K562 (cell line): ENCODE measurements around the gene CFAP157. TPM values are rescaled to one million over a fixed set of nuclear protein-coding genes. Genes with fewer than 3 reads are reported as not detected.

Source experiments
- polyA plus RNA-seq, 8 experiments: library from polyadenylated mRNA; depleted of rRNA in 4 of 8; stranded (reverse) in 5 of 8; unstranded in 3 of 8; fragments of >200 nt; fragmentation: Nextera tagmentation in 2 of 8; fragmentation: Illumina TruSeq in 1 of 8; extraction: Ambion mirVana in 2 of 8; extraction: Trizol in 1 of 8; gene quantifications; 2 replicates each; pipeline versions ENCODE4 v1.2.1 to v1.2.3, GENCODE V29; 2011 to 2014; ENCODE audit warnings: inconsistent platforms in 1 of 8, missing spikeins in 1 of 8
- total RNA-seq, 7 experiments: library from RNA; depleted of rRNA in 6 of 7; stranded (reverse); fragments of >200 nt in 6 of 7; fragmentation: Illumina TruSeq in 2 of 7; extraction: Trizol in 2 of 7; gene quantifications; 2 replicates each; pipeline versions ENCODE4 v1.2.1 to v1.2.3, GENCODE V29; 2011 to 2021; ENCODE audit warnings: low replicate concordance in 1 of 7

CFAP157 gene
- total and polyA plus RNA-seq, 9 of the 15 experiments (the other 6 are each of a cell fraction or from before 2014, with no cell fraction given): 0.03 TPM; not detected in 8

Other genes starting within 250 kb of the CFAP157 start
Only the 7 nearest of the 13 such genes appear.
- gene STXBP1, start 94.7 kb upstream of the CFAP157 start, total RNA-seq (2014; rRNA removed): 9.7 and 14.7 TPM in 2 replicates
- 5.6 and 6.0 TPM in 2 replicates for gene STXBP1, start 94.7 kb upstream of the CFAP157 start, total RNA-seq (2014; rRNA removed; fragmentation: Illumina TruSeq; extraction: Trizol)
- 4.4 and 4.6 TPM in 2 replicates for gene STXBP1, start 94.7 kb upstream of the CFAP157 start, total RNA-seq (2015; rRNA removed; fragmentation: Illumina TruSeq; extraction: Trizol)
- gene STXBP1, start 94.7 kb upstream of the CFAP157 start, total RNA-seq (2021): 32.5 and 35.1 TPM in 2 replicates
- 11.1 and 15.9 TPM in 2 replicates for gene STXBP1, start 94.7 kb upstream of the CFAP157 start, polyA plus RNA-seq (2011; rRNA removed)
- 20.2 and 23.8 TPM in 2 replicates for gene STXBP1, start 94.7 kb upstream of the CFAP157 start, polyA plus RNA-seq (2014; fragmentation: Illumina TruSeq; extraction: Trizol)
- gene STXBP1, start 94.7 kb upstream of the CFAP157 start, polyA plus RNA-seq (2014; fragmentation: Nextera tagmentation; extraction: Ambion mirVana): 1 to 10 TPM; 6.2 to 8.1 TPM
- gene STXBP1, start 94.7 kb upstream of the CFAP157 start, polyA plus RNA-seq (2014; rRNA removed): 10.9 and 12.7 TPM in 2 replicates
- gene PTRH1, start 8.7 kb downstream of the CFAP157 start, total RNA-seq (2014; rRNA removed): 43.1 and 54.3 TPM in 2 replicates
- gene PTRH1, start 8.7 kb downstream of the CFAP157 start, total RNA-seq (2014; rRNA removed; fragmentation: Illumina TruSeq; extraction: Trizol): 1.1 and 1.8 TPM in 2 replicates
- 7.4 and 8.0 TPM in 2 replicates for gene PTRH1, start 8.7 kb downstream of the CFAP157 start, total RNA-seq (2015; rRNA removed; fragmentation: Illumina TruSeq; extraction: Trizol)
- gene PTRH1, start 8.7 kb downstream of the CFAP157 start, total RNA-seq (2021): 21.1 and 21.6 TPM in 2 replicates
- 5.7 and 8.1 TPM in 2 replicates for gene PTRH1, start 8.7 kb downstream of the CFAP157 start, polyA plus RNA-seq (2011; rRNA removed)
- gene PTRH1, start 8.7 kb downstream of the CFAP157 start, polyA plus RNA-seq (2014; fragmentation: Illumina TruSeq; extraction: Trizol): 3.1 and 6.7 TPM in 2 replicates
- gene PTRH1, start 8.7 kb downstream of the CFAP157 start, polyA plus RNA-seq (2014; fragmentation: Nextera tagmentation; extraction: Ambion mirVana): 1 to 10 TPM in 1 of 2 experiments, under 1 TPM in 1; 0.63 to 1.0 TPM
- 28.2 and 44.3 TPM in 2 replicates for gene PTRH1, start 8.7 kb downstream of the CFAP157 start, polyA plus RNA-seq (2014; rRNA removed)
- not detected in 2 replicates for gene TTC16, start 9.1 kb downstream of the CFAP157 start, total RNA-seq (2014; rRNA removed)
- not detected in 2 replicates for gene TTC16, start 9.1 kb downstream of the CFAP157 start, total RNA-seq (2014; rRNA removed; fragmentation: Illumina TruSeq; extraction: Trizol)
- gene TTC16, start 9.1 kb downstream of the CFAP157 start, total RNA-seq (2015; rRNA removed; fragmentation: Illumina TruSeq; extraction: Trizol): not detected in 2 replicates
- gene TTC16, start 9.1 kb downstream of the CFAP157 start, total RNA-seq (2021): not detected in 2 replicates
- not detected in 2 replicates for gene TTC16, start 9.1 kb downstream of the CFAP157 start, polyA plus RNA-seq (2011; rRNA removed)
- gene TTC16, start 9.1 kb downstream of the CFAP157 start, polyA plus RNA-seq (2014; fragmentation: Illumina TruSeq; extraction: Trizol): not detected in 2 replicates
- gene TTC16, start 9.1 kb downstream of the CFAP157 start, polyA plus RNA-seq (2014; fragmentation: Nextera tagmentation; extraction: Ambion mirVana): not detected
- gene TTC16, start 9.1 kb downstream of the CFAP157 start, polyA plus RNA-seq (2014; rRNA removed): 0.11 TPM in 1 of 2 replicates, not detected in the other
- 21.3 and 23.5 TPM in 2 replicates for gene TOR2A, start 28.3 kb downstream of the CFAP157 start, total RNA-seq (2014; rRNA removed)
- gene TOR2A, start 28.3 kb downstream of the CFAP157 start, total RNA-seq (2014; rRNA removed; fragmentation: Illumina TruSeq; extraction: Trizol): 3.0 and 3.7 TPM in 2 replicates
- 11.1 and 12.0 TPM in 2 replicates for gene TOR2A, start 28.3 kb downstream of the CFAP157 start, total RNA-seq (2015; rRNA removed; fragmentation: Illumina TruSeq; extraction: Trizol)
- 25.9 and 28.3 TPM in 2 replicates for gene TOR2A, start 28.3 kb downstream of the CFAP157 start, total RNA-seq (2021)
- gene TOR2A, start 28.3 kb downstream of the CFAP157 start, polyA plus RNA-seq (2011; rRNA removed): 8.4 and 15.0 TPM in 2 replicates
- 15.7 and 22.6 TPM in 2 replicates for gene TOR2A, start 28.3 kb downstream of the CFAP157 start, polyA plus RNA-seq (2014; fragmentation: Illumina TruSeq; extraction: Trizol)
- 1 to 10 TPM in 1 of 2 experiments, under 1 TPM in 1; 0.80 to 1.1 TPM for gene TOR2A, start 28.3 kb downstream of the CFAP157 start, polyA plus RNA-seq (2014; fragmentation: Nextera tagmentation; extraction: Ambion mirVana)
- 22.5 and 27.2 TPM in 2 replicates for gene TOR2A, start 28.3 kb downstream of the CFAP157 start, polyA plus RNA-seq (2014; rRNA removed)
- gene SH2D3C, start 71.7 kb downstream of the CFAP157 start, total RNA-seq (2014; rRNA removed): 0.29 and 1.2 TPM in 2 replicates
- 0.11 and 0.19 TPM in 2 replicates for gene SH2D3C, start 71.7 kb downstream of the CFAP157 start, total RNA-seq (2014; rRNA removed; fragmentation: Illumina TruSeq; extraction: Trizol)
- 0.29 and 0.34 TPM in 2 replicates for gene SH2D3C, start 71.7 kb downstream of the CFAP157 start, total RNA-seq (2015; rRNA removed; fragmentation: Illumina TruSeq; extraction: Trizol)
- 0.83 and 0.89 TPM in 2 replicates for gene SH2D3C, start 71.7 kb downstream of the CFAP157 start, total RNA-seq (2021)
- gene SH2D3C, start 71.7 kb downstream of the CFAP157 start, polyA plus RNA-seq (2011; rRNA removed): 0.22 and 1.3 TPM in 2 replicates
- 0.19 and 0.29 TPM in 2 replicates for gene SH2D3C, start 71.7 kb downstream of the CFAP157 start, polyA plus RNA-seq (2014; fragmentation: Illumina TruSeq; extraction: Trizol)
- under 1 TPM in 1 of 2 experiments, not detected in 1; 0.03 TPM for gene SH2D3C, start 71.7 kb downstream of the CFAP157 start, polyA plus RNA-seq (2014; fragmentation: Nextera tagmentation; extraction: Ambion mirVana)
- gene SH2D3C, start 71.7 kb downstream of the CFAP157 start, polyA plus RNA-seq (2014; rRNA removed): 0.21 and 0.38 TPM in 2 replicates
- 33.0 and 36.7 TPM in 2 replicates for gene CDK9, start 79.0 kb downstream of the CFAP157 start, total RNA-seq (2014; rRNA removed)
- 27.5 and 27.9 TPM in 2 replicates for gene CDK9, start 79.0 kb downstream of the CFAP157 start, total RNA-seq (2014; rRNA removed; fragmentation: Illumina TruSeq; extraction: Trizol)
- gene CDK9, start 79.0 kb downstream of the CFAP157 start, total RNA-seq (2015; rRNA removed; fragmentation: Illumina TruSeq; extraction: Trizol): 28.1 and 29.8 TPM in 2 replicates
- gene CDK9, start 79.0 kb downstream of the CFAP157 start, total RNA-seq (2021): 75.2 and 78.6 TPM in 2 replicates
- 44.6 and 51.9 TPM in 2 replicates for gene CDK9, start 79.0 kb downstream of the CFAP157 start, polyA plus RNA-seq (2011; rRNA removed)
- gene CDK9, start 79.0 kb downstream of the CFAP157 start, polyA plus RNA-seq (2014; fragmentation: Illumina TruSeq; extraction: Trizol): 54.1 and 60.5 TPM in 2 replicates
- gene CDK9, start 79.0 kb downstream of the CFAP157 start, polyA plus RNA-seq (2014; fragmentation: Nextera tagmentation; extraction: Ambion mirVana): 1 to 10 TPM; 4.2 to 5.0 TPM
- 34.7 and 42.6 TPM in 2 replicates for gene CDK9, start 79.0 kb downstream of the CFAP157 start, polyA plus RNA-seq (2014; rRNA removed)
- 77.1 and 91.1 TPM in 2 replicates for gene FPGS, start 95.9 kb downstream of the CFAP157 start, total RNA-seq (2014; rRNA removed)
- 19.7 and 32.6 TPM in 2 replicates for gene FPGS, start 95.9 kb downstream of the CFAP157 start, total RNA-seq (2014; rRNA removed; fragmentation: Illumina TruSeq; extraction: Trizol)
- gene FPGS, start 95.9 kb downstream of the CFAP157 start, total RNA-seq (2015; rRNA removed; fragmentation: Illumina TruSeq; extraction: Trizol): 52.9 and 54.0 TPM in 2 replicates
- gene FPGS, start 95.9 kb downstream of the CFAP157 start, total RNA-seq (2021): 85.1 and 90.2 TPM in 2 replicates
- gene FPGS, start 95.9 kb downstream of the CFAP157 start, polyA plus RNA-seq (2011; rRNA removed): 59.2 and 65.5 TPM in 2 replicates
- gene FPGS, start 95.9 kb downstream of the CFAP157 start, polyA plus RNA-seq (2014; fragmentation: Illumina TruSeq; extraction: Trizol): 86.4 and 87.8 TPM in 2 replicates
- gene FPGS, start 95.9 kb downstream of the CFAP157 start, polyA plus RNA-seq (2014; fragmentation: Nextera tagmentation; extraction: Ambion mirVana): 1 to 10 TPM in 1 of 2 experiments, under 1 TPM in 1; 0.84 to 2.0 TPM
- gene FPGS, start 95.9 kb downstream of the CFAP157 start, polyA plus RNA-seq (2014; rRNA removed): 61.4 and 63.1 TPM in 2 replicates